NT2/D1 (cell line): Measurements from ENCODE around the gene RNF175.

Experiments
- DNase-seq: peaks from one replicate; pipeline ENCODE4 v3.0.0-alpha.2; 2011; ENCODE audit warnings: low read depth, low spot score
- H3K27me3 ChIP-seq: 2 replicates; pipeline ENCODE4 v1.6.0; 2011; ENCODE audit warnings: mild to moderate bottlenecking; ENCODE audit not compliant: insufficient read length, insufficient read depth
- H3K36me3 ChIP-seq: 2 replicates; pipeline ENCODE4 v1.6.1; 2011; ENCODE audit warnings: mild to moderate bottlenecking, low read length, mixed read lengths; ENCODE audit not compliant: insufficient read depth, insufficient read length
- H3K4me1 ChIP-seq: 2 replicates; pipeline ENCODE4 v1.5.1; 2011; ENCODE audit not compliant: insufficient read depth, insufficient read length
- H3K4me3 ChIP-seq: 2 replicates; pipeline ENCODE4 v1.5.1; 2011; ENCODE audit warnings: low read depth; ENCODE audit not compliant: insufficient read length
- H3K9ac ChIP-seq: 2 replicates; pipeline ENCODE4 v1.6.0; 2011; ENCODE audit warnings: low read depth; ENCODE audit not compliant: insufficient read length
- H3K9me3 ChIP-seq: 2 replicates; pipeline ENCODE4 v1.5.1; 2011; ENCODE audit warnings: mild to moderate bottlenecking, low read length; ENCODE audit not compliant: insufficient read depth
- SUZ12 ChIP-seq: IDR thresholded peaks from 2 replicates; pipeline ENCODE4 v1.6.1; 2011; ENCODE audit not compliant: insufficient read length, insufficient read depth; ENCODE audit errors: extremely low read depth
- YY1 ChIP-seq: IDR thresholded peaks from 2 replicates; pipeline ENCODE4 v1.6.1; 2011; ENCODE audit not compliant: insufficient read length, insufficient read depth
- ZNF274 ChIP-seq: IDR thresholded peaks from 2 replicates; pipeline ENCODE4 v1.6.1; 2011; ENCODE audit warnings: mild to moderate bottlenecking, low read depth, low read length

The RNF175 gene

GRCh38 chr4:153776601-153777000 lies 16.8 kb upstream of the RNF175 start:
- H3K4me3 ChIP-seq, result no peak overlapping the region
- H3K36me3 ChIP-seq, result peaks cover 17% of the 10 kb centered on the region
- H3K4me1 ChIP-seq, result no peaks in the 10 kb centered on the region
- 0 out of 2 replicates have a peak, but pooled peaks cover 9% of the 10 kb centered on the region for H3K9me3 ChIP-seq
- TF ChIP-seq YY1, result no peak
- no peak for TF ChIP-seq SUZ12
- TF ChIP-seq ZNF274, result no peak
- no peak for DNase-seq
- no peak overlapping the region for H3K9ac ChIP-seq
- H3K27me3 ChIP-seq, result no peaks in the 10 kb centered on the region

GRCh38 chr4:153773236-153773690 lies 13.4 kb upstream of the RNF175 start:
- no peak for DNase-seq

GRCh38 chr4:153771046-153771445 lies 11.2 kb upstream of the RNF175 start:
- Histone ChIP-seq H3K36me3 (no peaks in the 10 kb centered on the region), H3K4me1 (no peaks in the 10 kb centered on the region), H3K9me3 (peaks cover 16% of the 10 kb centered on the region; the same call in 1 of the 2 replicates), H3K27me3 (no peaks in the 10 kb centered on the region), H3K9ac (no peak overlapping the region), H3K4me3 (no peak overlapping the region)
- no peak for DNase-seq
- TF ChIP-seq ZNF274, result no peak
- TF ChIP-seq YY1, result no peak
- TF ChIP-seq SUZ12, result no peak

More at GRCh38 chr4:153773236-153773690, 13.4 kb upstream of the RNF175 start:
- TF ChIP-seq SUZ12 (no peak), ZNF274 (no peak), YY1 (no peak)
- Histone ChIP-seq H3K4me1 (no peaks in the 10 kb centered on the region), H3K27me3 (no peaks in the 10 kb centered on the region), H3K9me3 (peaks cover 16% of the 10 kb centered on the region; the same call in 1 of the 2 replicates), H3K4me3 (no peak overlapping the region), H3K9ac (no peak overlapping the region), H3K36me3 (no peaks in the 10 kb centered on the region)

- no peak overlapping the region for H3K9ac ChIP-seq
- no peaks in the 10 kb centered on the region for H3K4me1 ChIP-seq
- no peak for TF ChIP-seq YY1
- no peak overlapping the region for H3K4me3 ChIP-seq
- no peaks in the 10 kb centered on the region for H3K27me3 ChIP-seq
- H3K36me3 ChIP-seq, result no peaks in the 10 kb centered on the region
- DNase-seq, result no peak
- peaks cover 9% of the 10 kb centered on the region for H3K9me3 ChIP-seq
Observed at GRCh38 chr4:153766758-153767157, 6.9 kb upstream of the RNF175 start.

GRCh38 chr4:153765894-153766293 lies 6.1 kb upstream of the RNF175 start:
- peaks cover 4% of the 10 kb centered on the region for H3K9me3 ChIP-seq
- H3K4me1 ChIP-seq, result no peaks in the 10 kb centered on the region
- no peak overlapping the region for H3K9ac ChIP-seq
- no peak overlapping the region for H3K4me3 ChIP-seq
- DNase-seq, result no peak
- no peaks in the 10 kb centered on the region for H3K36me3 ChIP-seq
- H3K27me3 ChIP-seq, result no peaks in the 10 kb centered on the region
- TF ChIP-seq YY1 (no peak), SUZ12 (no peak), ZNF274 (no peak)

GRCh38 chr4:153764601-153765368 lies 5.0 kb upstream of the RNF175 start:
- TF ChIP-seq YY1 (no peak), SUZ12 (no peak), ZNF274 (no peak)
- no peaks in the 10 kb centered on the region for H3K27me3 ChIP-seq
- H3K36me3 ChIP-seq, result no peaks in the 10 kb centered on the region
- no peak for DNase-seq
- peaks cover 2% of the 10 kb centered on the region for H3K4me1 ChIP-seq
- no peak overlapping the region for H3K9ac ChIP-seq
- H3K9me3 ChIP-seq, result no peaks in the 10 kb centered on the region; the same call in 1 of the 2 replicates
- H3K4me3 ChIP-seq, result no peak overlapping the region

- H3K9me3 ChIP-seq, result no peaks in the 10 kb centered on the region; the same call in 1 of the 2 replicates
- H3K4me1 ChIP-seq, result peaks cover 2% of the 10 kb centered on the region
- TF ChIP-seq ZNF274 (no peak), YY1 (no peak), SUZ12 (no peak)
- no peaks in the 10 kb centered on the region for H3K36me3 ChIP-seq
- DNase-seq, result no peak
- H3K4me3 ChIP-seq, result no peak overlapping the region
- no peak overlapping the region for H3K9ac ChIP-seq
- no peaks in the 10 kb centered on the region for H3K27me3 ChIP-seq
Observed at GRCh38 chr4:153763404-153763803, 3.6 kb upstream of the RNF175 start.
